Ectodermal cell (in vitro differentiated cells): ENCODE measurements around the gene OR52I1. TPM values are rescaled to one million over a fixed set of nuclear protein-coding genes. Genes with fewer than 3 reads are reported as not detected.

Experiments used
- H3K27ac ChIP-seq: 2 replicates; pipeline ENCODE4 v1.7.0; 2013; ENCODE audit warnings: mild to moderate bottlenecking, low read depth, low read length; ENCODE audit not compliant: insufficient read depth, poor library complexity, severe bottlenecking
- H3K27me3 ChIP-seq: 2 replicates; pipeline ENCODE4 v1.7.0; 2013; ENCODE audit warnings: mild to moderate bottlenecking, low read length; ENCODE audit not compliant: insufficient read depth, control insufficient read depth, poor library complexity, severe bottlenecking
- H3K36me3 ChIP-seq: one replicate; pipeline ENCODE4 v1.7.0; 2013; ENCODE audit warnings: low read length; ENCODE audit not compliant: control insufficient read depth, insufficient read depth
- H3K4me1 ChIP-seq: one replicate; pipeline ENCODE4 v1.7.0; 2013; ENCODE audit warnings: low read length; ENCODE audit not compliant: control insufficient read depth, insufficient read depth
- H3K4me3 ChIP-seq: 2 replicates; pipeline ENCODE4 v1.7.0; 2013; ENCODE audit warnings: low read depth, low read length, control low read depth; ENCODE audit not compliant: insufficient read depth
- H3K9me3 ChIP-seq: 2 replicates; pipeline ENCODE4 v1.7.0; 2013; ENCODE audit warnings: mild to moderate bottlenecking, low read length, moderate library complexity; ENCODE audit not compliant: control insufficient read depth
- WGBS, 2 experiments: methylation state at CpG; one replicate each; pipeline ENCODE4 v1.1.7; 2013; ENCODE audit warnings: missing lambda C conversion rate in 2 of 2; 5-methylcytosine and 5-hydroxymethylcytosine counted together
- polyA plus RNA-seq, 4 experiments: library from polyadenylated mRNA; stranded (reverse); fragments of 50-300 nt; gene quantifications; one replicate each; pipeline ENCODE4 v1.2.3, GENCODE V29; 2013

Gene OR52I1, protein sequence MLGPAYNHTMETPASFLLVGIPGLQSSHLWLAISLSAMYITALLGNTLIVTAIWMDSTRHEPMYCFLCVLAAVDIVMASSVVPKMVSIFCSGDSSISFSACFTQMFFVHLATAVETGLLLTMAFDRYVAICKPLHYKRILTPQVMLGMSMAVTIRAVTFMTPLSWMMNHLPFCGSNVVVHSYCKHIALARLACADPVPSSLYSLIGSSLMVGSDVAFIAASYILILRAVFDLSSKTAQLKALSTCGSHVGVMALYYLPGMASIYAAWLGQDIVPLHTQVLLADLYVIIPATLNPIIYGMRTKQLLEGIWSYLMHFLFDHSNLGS
- polyA plus RNA-seq (2013, experiment 1 of 4), result not detected
- polyA plus RNA-seq (2013, experiment 2 of 4), result not detected
- polyA plus RNA-seq (2013, experiment 3 of 4), result not detected
- not detected for polyA plus RNA-seq (2013, experiment 4 of 4)

DNA sequence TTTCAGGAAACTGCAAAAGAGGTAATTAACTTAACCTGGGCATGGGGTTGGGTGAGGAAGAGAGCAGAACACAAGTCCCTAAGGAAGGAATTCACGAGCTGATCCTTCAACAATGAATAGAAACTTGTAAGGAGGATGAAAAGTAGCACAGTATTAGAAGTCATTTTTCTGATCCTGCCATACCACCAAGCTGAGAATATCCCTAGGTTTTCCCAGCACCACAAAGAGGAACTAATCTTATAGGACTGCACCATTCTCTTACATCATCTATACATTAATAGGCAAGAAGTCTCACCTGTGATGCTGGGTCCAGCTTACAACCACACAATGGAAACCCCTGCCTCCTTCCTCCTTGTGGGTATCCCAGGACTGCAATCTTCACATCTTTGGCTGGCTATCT lies at the start of gene OR52I1:
Gene OR52I1, plus strand, starts transcription at position 301 of the 400 bp plus-strand sequence. Its CDS starts 0 bp downstream, at position 301.
- no peak within 1 kb of the TSS for H3K27ac ChIP-seq
- 88 to 94% methylated on average over 1 of the region's 1 CpG for WGBS, 2 experiments
- no peaks in the 10 kb centered on the region for H3K9me3 ChIP-seq
- H3K27me3 ChIP-seq, result no peaks in the 10 kb centered on the region
- H3K36me3 ChIP-seq, result no peaks in the 10 kb centered on the region
- H3K4me3 ChIP-seq, result no peak within 1 kb of the TSS
- H3K4me1 ChIP-seq, result no peaks in the 10 kb centered on the region

DNA sequence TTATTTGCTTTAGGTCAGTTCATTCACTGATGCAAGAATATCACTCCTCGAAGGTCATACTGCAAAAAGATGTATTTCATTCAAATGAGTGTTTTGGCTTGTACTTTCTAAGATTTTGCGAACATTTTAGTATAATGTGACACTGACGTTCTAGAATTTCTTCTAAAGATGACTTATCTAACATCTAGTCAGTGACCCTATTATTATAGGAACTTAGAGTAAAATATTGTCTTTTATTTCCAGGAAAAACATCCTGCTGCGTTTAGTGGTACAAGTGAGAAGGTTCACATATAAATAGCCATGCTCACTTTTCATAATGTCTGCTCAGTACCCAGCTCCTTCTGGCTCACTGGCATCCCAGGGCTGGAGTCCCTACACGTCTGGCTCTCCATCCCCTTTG lies 48.9 kb upstream of the OR52I1 start, which contains the start of gene OR52M1:
Gene OR52M1, plus strand, starts transcription at position 301 of the 400 bp plus-strand sequence. Its CDS starts 0 bp downstream, at position 301.
- H3K27ac ChIP-seq, result no peak within 1 kb of the TSS
- H3K27me3 ChIP-seq, result no peaks in the 10 kb centered on the region
- 87 to 90% methylated on average over 5 of the region's 5 CpGs for WGBS, 2 experiments
- H3K4me1 ChIP-seq, result no peaks in the 10 kb centered on the region
- no peak within 1 kb of the TSS for H3K4me3 ChIP-seq
- H3K36me3 ChIP-seq, result no peaks in the 10 kb centered on the region
- H3K9me3 ChIP-seq, result no peaks in the 10 kb centered on the region

DNA sequence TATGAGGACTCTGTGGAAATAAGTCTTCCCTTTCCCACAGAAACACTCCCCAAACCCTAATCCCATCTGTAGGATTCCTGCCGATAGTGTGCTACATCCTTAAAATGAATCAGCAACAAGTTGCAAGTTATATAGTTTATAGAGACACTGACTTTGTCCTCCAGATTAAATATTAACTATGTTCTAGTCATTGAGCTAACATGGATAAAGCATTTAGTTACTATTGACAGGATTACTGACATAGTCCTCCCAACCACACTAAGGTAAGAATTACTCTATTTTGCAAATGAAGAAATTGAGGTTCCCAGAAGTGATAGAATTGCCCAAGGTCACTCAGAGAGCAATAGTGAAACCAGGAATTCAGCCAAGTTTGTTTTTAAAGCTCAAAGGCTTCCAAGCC lies 47.0 kb upstream of the OR52I1 start:
- Histone ChIP-seq H3K9me3 (no peaks in the 10 kb centered on the region), H3K4me1 (no peaks in the 10 kb centered on the region), H3K27ac (no peak overlapping the region), H3K4me3 (no peak overlapping the region), H3K27me3 (no peaks in the 10 kb centered on the region), H3K36me3 (no peaks in the 10 kb centered on the region)
- WGBS, 2 experiments, result 100% methylated on average over 1 of the region's 1 CpG

DNA sequence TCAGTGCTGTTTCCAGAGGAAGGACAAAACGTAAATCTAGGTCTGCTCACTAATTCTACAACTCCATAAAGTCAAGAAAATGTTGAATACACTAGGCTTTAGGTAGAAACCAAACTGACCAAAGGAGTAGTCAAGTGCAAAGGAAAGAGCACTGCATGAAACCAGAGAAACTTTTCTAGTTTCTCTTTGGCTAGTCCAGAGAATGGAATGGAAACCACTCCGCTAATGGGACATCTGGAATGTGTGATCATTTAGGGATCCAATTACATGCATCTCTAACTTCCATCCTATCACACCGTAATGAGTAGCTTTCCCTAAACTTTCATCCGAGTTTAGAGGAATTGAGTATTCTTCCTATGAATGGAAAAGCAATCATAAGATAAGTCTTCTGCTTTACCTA lies 46.4 kb upstream of the OR52I1 start:
- WGBS, 2 experiments, result 85 to 86% methylated on average over 2 to 4 of the region's 4 CpGs
- Histone ChIP-seq H3K4me1 (no peaks in the 10 kb centered on the region), H3K27ac (no peak overlapping the region), H3K36me3 (no peaks in the 10 kb centered on the region), H3K9me3 (no peaks in the 10 kb centered on the region), H3K4me3 (no peak overlapping the region), H3K27me3 (no peaks in the 10 kb centered on the region)

DNA sequence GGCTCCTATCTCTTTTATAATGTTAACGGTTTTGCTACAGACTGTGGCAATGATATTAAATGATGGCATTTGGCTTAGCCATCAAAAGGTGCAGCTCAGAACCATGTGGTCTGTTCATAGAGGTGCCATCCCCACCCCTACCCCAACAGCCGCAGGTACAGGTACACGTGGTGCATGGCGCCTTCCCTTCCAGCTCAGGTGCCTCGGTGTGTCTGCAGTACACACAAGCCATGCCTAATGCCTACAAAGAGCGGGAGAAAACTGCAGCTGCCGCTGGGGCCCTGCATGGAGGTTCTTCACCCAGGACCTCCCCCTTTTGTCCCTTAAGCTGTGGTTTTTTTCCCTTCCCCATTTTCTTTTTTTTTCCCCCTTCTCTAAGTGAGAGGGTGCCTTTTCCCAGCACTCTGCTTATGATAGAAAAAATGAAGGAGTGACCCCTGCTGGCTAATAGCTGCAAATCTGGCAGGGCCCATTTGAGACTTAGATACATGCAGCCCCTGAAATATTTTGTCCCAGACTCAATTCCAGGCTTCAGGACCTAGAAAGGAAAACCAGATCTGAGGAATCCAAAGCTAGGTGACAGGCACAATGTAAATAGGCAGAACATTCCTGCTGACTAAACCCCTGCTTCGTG lies 42.4 kb upstream of the OR52I1 start:
- 82 to 85% methylated on average over 8 of the region's 8 CpGs for WGBS, 2 experiments
- H3K4me1 ChIP-seq, result no peaks in the 10 kb centered on the region

DNA sequence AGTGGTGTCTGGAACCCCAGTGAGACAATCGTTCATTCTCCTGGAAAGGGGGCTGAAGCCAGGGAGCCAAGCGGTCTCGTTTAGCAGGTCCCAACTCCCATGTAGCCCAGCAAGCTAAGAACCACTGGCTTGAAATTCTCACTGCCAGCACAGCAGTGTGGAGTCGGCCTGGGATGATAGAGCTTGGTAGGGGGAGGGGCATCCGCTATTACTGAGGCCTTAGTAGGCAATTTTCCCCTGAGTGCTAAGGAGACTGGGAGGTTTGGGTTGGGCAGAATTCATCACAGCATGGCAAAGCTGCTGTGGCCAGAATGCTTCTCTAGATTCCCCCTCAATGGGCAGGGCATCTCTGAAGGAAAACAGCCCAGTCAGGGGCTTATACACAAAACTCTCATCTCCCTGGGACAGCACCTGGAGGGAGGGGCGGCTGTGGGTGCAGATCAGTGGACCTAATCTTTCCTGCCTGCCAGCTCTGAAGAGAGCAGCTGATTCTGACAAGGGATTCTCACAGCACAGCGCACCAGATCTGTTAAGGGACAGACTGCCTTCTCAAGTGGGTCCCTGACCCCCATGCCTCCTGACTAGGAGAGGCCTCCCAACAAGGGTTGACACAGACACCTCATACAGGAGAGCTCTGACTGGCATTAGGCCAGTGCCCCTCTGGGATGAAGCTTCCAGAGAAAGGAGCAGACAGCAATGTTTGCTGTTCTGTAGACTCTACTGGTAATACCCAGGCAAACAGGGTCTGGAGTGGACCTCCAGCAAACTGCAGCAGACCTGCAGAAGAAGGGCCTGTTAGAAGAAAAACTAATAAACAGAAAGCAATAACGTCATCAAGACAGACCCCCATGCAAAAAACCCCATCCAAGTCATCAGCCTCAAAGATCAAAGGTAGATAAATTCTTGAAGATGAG lies 34.1 kb upstream of the OR52I1 start:
- Histone ChIP-seq H3K4me3 (no peak overlapping the region), H3K36me3 (no peaks in the 10 kb centered on the region), H3K27me3 (no peaks in the 10 kb centered on the region), H3K27ac (no peak overlapping the region), H3K4me1 (no peaks in the 10 kb centered on the region), H3K9me3 (no peaks in the 10 kb centered on the region)
- 73 to 82% methylated on average over 7 to 8 of the region's 8 CpGs for WGBS, 2 experiments

More for the DNA sequence above, 42.4 kb upstream of the OR52I1 start:
- Histone ChIP-seq H3K36me3 (no peaks in the 10 kb centered on the region), H3K4me3 (no peak overlapping the region), H3K27me3 (no peaks in the 10 kb centered on the region), H3K27ac (no peak overlapping the region), H3K9me3 (no peaks in the 10 kb centered on the region)

- H3K27me3 ChIP-seq, result no peaks in the 10 kb centered on the region
- no peak overlapping the region for H3K4me3 ChIP-seq
- WGBS, 2 experiments, result 88 to 100% methylated on average over 1 of the region's 1 CpG
- H3K9me3 ChIP-seq, result no peaks in the 10 kb centered on the region
- H3K4me1 ChIP-seq, result no peaks in the 10 kb centered on the region
- H3K36me3 ChIP-seq, result no peaks in the 10 kb centered on the region
- no peak overlapping the region for H3K27ac ChIP-seq
Measured at GRCh38 chr11:4560467-4560866, 33.4 kb upstream of the OR52I1 start.

DNA sequence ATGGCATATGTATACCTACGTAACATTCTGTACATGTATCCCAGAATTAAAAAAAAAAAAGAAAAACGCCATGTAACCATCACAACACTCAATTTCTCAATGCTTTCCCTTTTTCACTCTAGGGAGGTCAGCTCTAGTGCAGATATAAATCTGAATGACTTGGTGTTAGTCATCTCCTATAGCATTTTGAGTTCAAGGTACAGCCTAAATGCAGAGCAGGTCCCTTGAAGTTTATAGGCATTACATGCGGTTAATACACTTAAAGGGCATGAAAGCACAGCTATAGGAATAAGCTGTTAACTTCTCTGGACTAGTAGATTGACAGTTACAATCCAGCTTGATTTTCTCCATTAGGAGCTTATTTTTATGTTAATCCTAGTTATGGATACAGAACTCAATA lies 28.5 kb upstream of the OR52I1 start:
- H3K4me1 ChIP-seq, result no peaks in the 10 kb centered on the region
- H3K9me3 ChIP-seq, result no peaks in the 10 kb centered on the region
- H3K4me3 ChIP-seq, result no peak overlapping the region
- WGBS, 2 experiments, result 96 to 100% methylated on average over 2 to 3 of the region's 3 CpGs
- no peaks in the 10 kb centered on the region for H3K36me3 ChIP-seq
- no peak overlapping the region for H3K27ac ChIP-seq
- no peaks in the 10 kb centered on the region for H3K27me3 ChIP-seq

- Histone ChIP-seq H3K36me3 (no peaks in the 10 kb centered on the region), H3K4me3 (no peak overlapping the region), H3K27me3 (no peaks in the 10 kb centered on the region), H3K9me3 (no peaks in the 10 kb centered on the region), H3K4me1 (no peaks in the 10 kb centered on the region), H3K27ac (no peak overlapping the region)
- WGBS, 2 experiments, result 89 to 90% methylated on average over 18 of the region's 18 CpGs
Measured at GRCh38 chr11:4569075-4569474, 24.8 kb upstream of the OR52I1 start.
